Islet precursor cell (in vitro differentiated cells): Measurements from ENCODE around the gene SMIM22.
"Not testable (repeated sequence)": the region's sequence is repeated elsewhere in the genome, so short reads cannot be mapped to it uniquely, and the experiment has no call there.

Experiments
- DNase-seq: peaks from one replicate; pipeline ENCODE4 v3.0.0-alpha.2; 2018

SMIM22 gene

GRCh38 chr16:4769306-4769638 is 25.9 kb upstream of the SMIM22 start:
- DNase-seq = no peak

GRCh38 chr16:4771646-4772045 is 23.5 kb upstream of the SMIM22 start:
- DNase-seq = no peak

GRCh38 chr16:4772351-4772750 is 22.8 kb upstream of the SMIM22 start:
- DNase-seq = no peak

GRCh38 chr16:4775005-4775404 is 20.2 kb upstream of the SMIM22 start:
- DNase-seq = no peak

GRCh38 chr16:4776141-4776705 is 18.9 kb upstream of the SMIM22 start:
- no peak for DNase-seq

- DNase-seq = no peak
Measured at GRCh38 chr16:4777339-4778049, 17.7 kb upstream of the SMIM22 start.

- DNase-seq = no peak
Measured at GRCh38 chr16:4778050-4778392, 17.1 kb upstream of the SMIM22 start.

- no peak for DNase-seq
Measured at GRCh38 chr16:4780235-4780634, 14.9 kb upstream of the SMIM22 start.

GRCh38 chr16:4783251-4783950 is 11.8 kb upstream of the SMIM22 start:
- DNase-seq = no peak

- no peak for DNase-seq
Measured at GRCh38 chr16:4783951-4784336, 11.2 kb upstream of the SMIM22 start.

GRCh38 chr16:4784444-4784987 is 10.7 kb upstream of the SMIM22 start:
- not testable (repeated sequence) for DNase-seq

GRCh38 chr16:4785758-4786433 is 9.3 kb upstream of the SMIM22 start:
- no peak for DNase-seq

GRCh38 chr16:4787068-4787467 is 8.1 kb upstream of the SMIM22 start:
- no peak for DNase-seq

- DNase-seq = no peak
Measured at GRCh38 chr16:4787627-4788482, 7.3 kb upstream of the SMIM22 start, which contains the start of gene SEPTIN12. Gene SEPTIN12 (minus strand): TSS chr16:4788345. CDS start chr16:4787645, 700 bp downstream.

- no peak for DNase-seq
Measured at GRCh38 chr16:4788489-4788889, 6.7 kb upstream of the SMIM22 start.

- no peak for DNase-seq
Measured at GRCh38 chr16:4788910-4789309, 6.3 kb upstream of the SMIM22 start.

GRCh38 chr16:4790261-4790660 is 4.9 kb upstream of the SMIM22 start:
- DNase-seq = no peak

- DNase-seq = no peak
Measured at GRCh38 chr16:4790871-4791270, 4.3 kb upstream of the SMIM22 start.

- DNase-seq = no peak
Measured at GRCh38 chr16:4792951-4793513, 2.1 kb upstream of the SMIM22 start.

- no peak for DNase-seq
Measured at GRCh38 chr16:4795828-4796572, 831 bp downstream of the SMIM22 start.
